Measurements from ENCODE around the gene WWTR1. TPM values are rescaled to one million over a fixed set of nuclear protein-coding genes. Genes with fewer than 3 reads are reported as not detected.
A peak's percentile ranks its signal among the peaks of the same experiment; 100 is the strongest.

The WWTR1 gene
- total and polyA plus RNA-seq, 2 of the 8 experiments (the other 6 are each of a cell fraction or from before 2014, with no cell fraction given), result 15.7 to 18.6 TPM

- TF ChIP-seq ATF3 (IDR thresholded peaks at IDR 0.05; ENCODE audit: insufficient read depth, low read depth, low read length), result no peak
- no peak for TF ChIP-seq USF2 (IDR thresholded peaks at IDR 0.05; ENCODE audit: low read length)
- no peak for TF ChIP-seq EP300 (IDR thresholded peaks at IDR 0.05; ENCODE audit: borderline replicate concordance in 1 of 2, low read depth in 2 of 2, low read length in 2 of 2)
- peak; percentile 100 for TF ChIP-seq SIN3A (conservative IDR thresholded peaks at IDR 0.05 in 1 of 2, IDR thresholded peaks at IDR 0.05 in 1 of 2; ENCODE audit: low read depth in 1 of 2, low read length in 2 of 2)
- TF ChIP-seq TEAD4 (IDR thresholded peaks at IDR 0.05; ENCODE audit: low read depth, low read length), result peak; percentile 58
- TF ChIP-seq E2F6 (IDR thresholded peaks at IDR 0.05), result no peak
- no peak for TF ChIP-seq BRCA1 (IDR thresholded peaks at IDR 0.05; ENCODE audit: low read depth, low read length)
- TF ChIP-seq MAFK (IDR thresholded peaks at IDR 0.05; ENCODE audit: low read depth, low read length), result peak; percentile 94
- TF ChIP-seq YY1 (IDR thresholded peaks at IDR 0.05; ENCODE audit: low read depth, low read length), result peak; percentile 49; the same call in 1 of the 2 replicates
- no peak for TF ChIP-seq SUZ12 (IDR thresholded peaks at IDR 0.05; ENCODE audit: low read length)
- no peak for TF ChIP-seq TAF7 (optimal IDR thresholded peaks at IDR 0.05; ENCODE audit: borderline replicate concordance, low read depth, low read length)
- TF ChIP-seq SIX5 (IDR thresholded peaks at IDR 0.05; ENCODE audit: low read depth, low read length), result no peak
- TF ChIP-seq BCL11A (IDR thresholded peaks at IDR 0.05; ENCODE audit: low read depth in 2 of 2, low read length in 2 of 2), result no peak
- no peak for TF ChIP-seq SIRT6 (IDR thresholded peaks at IDR 0.05; ENCODE audit: low read length)
- TF ChIP-seq EZH2 (IDR thresholded peaks at IDR 0.05; ENCODE audit: low read depth, low read length, severe bottlenecking), result no peak
- no peak for TF ChIP-seq JUND (IDR thresholded peaks at IDR 0.05; ENCODE audit: low read length)
- peak; percentile 96 for TF ChIP-seq BACH1 (IDR thresholded peaks at IDR 0.05; ENCODE audit: low read length)
- TF ChIP-seq ATF2 (IDR thresholded peaks at IDR 0.05; ENCODE audit: low read length), result no peak
- peak; percentile 35; the same call in 1 of the 2 replicates for TF ChIP-seq MAX (IDR thresholded peaks at IDR 0.05)
- TF ChIP-seq CHD2 (IDR thresholded peaks at IDR 0.05; ENCODE audit: low read length), result no peak
- TF ChIP-seq HDAC6 (IDR thresholded peaks at IDR 0.05; ENCODE audit: low read depth, low read length), result no peak
- no peak for TF ChIP-seq RBBP5 (IDR thresholded peaks at IDR 0.05; ENCODE audit: borderline replicate concordance, low read depth, low read length)
These were observed 121.4 kb downstream of the WWTR1 start (continued) for GRCh38 chr3:149536429-149536828.
